ENCODE measurements around the gene PDZRN3. TPM values are rescaled to one million over a fixed set of nuclear protein-coding genes. Genes with fewer than 3 reads are reported as not detected.

PDZRN3 gene
- total RNA-seq, 1 donor from 2014 or later: 1.3 TPM

DNA sequence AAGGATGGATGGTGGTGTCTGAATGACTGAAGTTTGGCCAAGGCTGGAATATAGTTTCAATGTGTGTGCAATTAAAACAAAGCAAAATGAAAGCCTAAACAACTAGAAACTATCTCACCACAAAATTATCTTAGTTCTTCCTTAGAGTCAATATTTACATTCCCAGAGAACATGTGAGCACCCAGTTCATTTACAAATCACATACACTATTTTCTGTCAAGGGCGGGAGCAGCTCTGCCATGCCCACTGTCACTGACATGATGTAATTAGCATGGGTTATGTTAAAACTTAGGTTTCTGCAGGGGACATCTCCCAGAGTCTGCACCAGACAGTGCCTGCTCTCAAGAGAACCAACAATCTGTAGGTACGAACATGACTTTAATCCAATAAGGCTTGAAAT is 65.0 kb downstream of the PDZRN3 start:
- TF ChIP-seq, protein P1, sequence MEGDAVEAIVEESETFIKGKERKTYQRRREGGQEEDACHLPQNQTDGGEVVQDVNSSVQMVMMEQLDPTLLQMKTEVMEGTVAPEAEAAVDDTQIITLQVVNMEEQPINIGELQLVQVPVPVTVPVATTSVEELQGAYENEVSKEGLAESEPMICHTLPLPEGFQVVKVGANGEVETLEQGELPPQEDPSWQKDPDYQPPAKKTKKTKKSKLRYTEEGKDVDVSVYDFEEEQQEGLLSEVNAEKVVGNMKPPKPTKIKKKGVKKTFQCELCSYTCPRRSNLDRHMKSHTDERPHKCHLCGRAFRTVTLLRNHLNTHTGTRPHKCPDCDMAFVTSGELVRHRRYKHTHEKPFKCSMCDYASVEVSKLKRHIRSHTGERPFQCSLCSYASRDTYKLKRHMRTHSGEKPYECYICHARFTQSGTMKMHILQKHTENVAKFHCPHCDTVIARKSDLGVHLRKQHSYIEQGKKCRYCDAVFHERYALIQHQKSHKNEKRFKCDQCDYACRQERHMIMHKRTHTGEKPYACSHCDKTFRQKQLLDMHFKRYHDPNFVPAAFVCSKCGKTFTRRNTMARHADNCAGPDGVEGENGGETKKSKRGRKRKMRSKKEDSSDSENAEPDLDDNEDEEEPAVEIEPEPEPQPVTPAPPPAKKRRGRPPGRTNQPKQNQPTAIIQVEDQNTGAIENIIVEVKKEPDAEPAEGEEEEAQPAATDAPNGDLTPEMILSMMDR (IDR thresholded peaks at IDR 0.05; ENCODE audit: unreplicated experiment): no peak
- H3K27ac Mint-ChIP-seq (ENCODE audit: unreplicated experiment): no peak overlapping the region
- no peak for DNase-seq (ENCODE audit: low spot score)
- no peaks in the 10 kb centered on the region for H3K36me3 Mint-ChIP-seq (ENCODE audit: low read depth, unreplicated experiment)
- no peak overlapping the region for H3K4me3 Mint-ChIP-seq (ENCODE audit: unreplicated experiment)
- peaks cover 15% of the 10 kb centered on the region for H3K4me1 Mint-ChIP-seq (ENCODE audit: unreplicated experiment)
- no peaks in the 10 kb centered on the region for H3K9me3 Mint-ChIP-seq (ENCODE audit: unreplicated experiment)
- H3K27me3 Mint-ChIP-seq (ENCODE audit: unreplicated experiment): no peaks in the 10 kb centered on the region

DNA sequence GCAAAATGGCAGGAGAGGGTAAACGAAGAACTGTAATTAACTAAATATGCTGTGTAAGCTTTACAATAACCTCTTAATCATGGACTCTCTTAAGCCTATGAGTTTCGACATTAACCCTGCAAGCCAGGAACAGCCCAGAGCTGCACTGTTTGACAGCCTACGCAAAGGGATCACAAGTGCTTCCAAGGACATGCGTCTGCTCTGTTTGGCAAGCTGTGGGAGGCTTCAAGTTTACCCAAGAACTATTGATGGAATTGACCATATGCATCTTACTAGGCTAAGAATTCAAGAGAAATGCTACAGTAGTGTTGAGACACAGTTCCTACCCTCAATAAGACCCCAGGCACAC is 66.0 kb downstream of the PDZRN3 start:
- H3K36me3 Mint-ChIP-seq (ENCODE audit: low read depth, unreplicated experiment): no peaks in the 10 kb centered on the region
- H3K27ac Mint-ChIP-seq (ENCODE audit: unreplicated experiment): no peak overlapping the region
- DNase-seq (ENCODE audit: low spot score): no peak
- H3K4me3 Mint-ChIP-seq (ENCODE audit: unreplicated experiment): no peak overlapping the region
- H3K4me1 Mint-ChIP-seq (ENCODE audit: unreplicated experiment): peaks cover 15% of the 10 kb centered on the region
- no peaks in the 10 kb centered on the region for H3K27me3 Mint-ChIP-seq (ENCODE audit: unreplicated experiment)
- H3K9me3 Mint-ChIP-seq (ENCODE audit: unreplicated experiment): no peaks in the 10 kb centered on the region
- TF ChIP-seq, protein P1 (IDR thresholded peaks at IDR 0.05; ENCODE audit: unreplicated experiment): no peak

DNA sequence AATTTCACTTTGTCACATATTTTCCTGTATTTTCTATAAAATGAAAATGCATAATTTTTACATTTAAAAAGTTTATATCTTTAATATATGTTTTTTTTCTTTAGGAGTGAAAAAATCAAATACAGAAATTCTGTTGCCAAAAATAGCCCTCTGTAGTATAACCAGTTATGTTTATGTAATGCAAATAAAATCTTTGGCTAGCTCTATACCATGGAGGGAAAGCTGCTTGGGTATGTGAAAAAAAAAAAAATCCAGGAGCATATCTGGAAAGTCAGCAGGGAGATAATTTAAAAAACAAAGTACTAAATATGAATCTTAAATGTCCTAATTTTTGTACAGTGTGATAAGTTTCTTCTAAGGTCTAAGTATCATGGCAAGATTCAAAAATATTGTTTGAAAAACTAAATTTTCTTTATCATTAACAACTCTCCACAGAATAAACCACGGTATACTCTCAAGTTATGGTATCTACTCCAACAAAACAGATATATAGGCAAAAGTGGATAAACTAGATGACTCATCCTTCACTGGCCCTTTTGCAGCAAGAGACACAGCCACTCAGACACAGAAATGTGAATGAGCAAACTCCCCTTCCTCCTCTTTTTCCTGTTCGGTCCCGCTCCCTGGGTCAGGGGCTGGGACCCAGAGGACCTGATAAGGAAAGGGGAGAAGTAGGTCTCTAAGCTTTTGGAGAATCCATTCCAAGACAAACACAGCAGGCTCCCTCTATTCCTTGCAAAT is 66.6 kb downstream of the PDZRN3 start:
- TF ChIP-seq, protein P1 (IDR thresholded peaks at IDR 0.05; ENCODE audit: unreplicated experiment): no peak

DNA sequence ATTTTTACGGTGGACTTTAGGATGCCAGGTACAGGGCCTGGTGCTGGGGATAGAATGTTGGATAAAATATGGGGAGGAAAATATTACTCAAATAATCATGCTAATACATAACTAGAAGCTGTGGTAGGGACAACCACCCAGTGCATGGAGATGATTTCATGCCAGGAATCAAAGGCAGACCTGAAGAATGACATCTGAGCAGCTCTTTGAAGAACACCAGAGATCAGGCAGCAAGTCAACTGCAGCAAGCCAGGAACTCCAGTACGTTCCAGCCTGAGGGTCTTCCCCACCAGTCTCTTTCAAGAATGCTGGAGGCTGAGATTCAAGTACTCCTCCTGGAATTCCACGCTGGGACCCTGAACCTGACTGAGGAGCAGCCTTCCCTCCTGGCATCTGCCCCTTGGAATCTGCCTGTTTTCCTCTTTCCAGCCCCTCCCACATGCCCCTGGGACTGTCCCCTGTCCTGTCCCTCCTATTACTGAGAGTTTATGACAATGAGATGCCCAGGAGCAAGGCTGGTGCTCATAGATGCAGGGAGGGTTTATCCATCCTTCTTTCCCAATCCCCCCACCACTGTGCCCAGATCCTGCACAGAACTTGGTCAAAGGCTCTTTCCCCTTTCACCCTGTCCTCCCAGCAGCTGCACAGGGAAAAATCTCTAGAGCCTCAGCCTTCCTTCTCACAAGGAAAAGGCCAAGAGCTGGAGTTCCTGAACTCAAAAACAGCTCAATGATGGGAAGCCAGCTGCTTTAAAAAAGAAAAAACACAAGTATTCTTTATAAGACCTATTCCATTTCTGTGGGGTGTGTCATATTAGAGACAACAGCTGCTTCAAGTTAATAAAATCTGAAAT is 68.0 kb downstream of the PDZRN3 start:
- DNase-seq (ENCODE audit: low spot score): no peak
- H3K4me1 Mint-ChIP-seq (ENCODE audit: unreplicated experiment): peaks cover 15% of the 10 kb centered on the region
- H3K4me3 Mint-ChIP-seq (ENCODE audit: unreplicated experiment): no peak overlapping the region
- TF ChIP-seq, protein P1 (IDR thresholded peaks at IDR 0.05; ENCODE audit: unreplicated experiment): no peak
- no peaks in the 10 kb centered on the region for H3K9me3 Mint-ChIP-seq (ENCODE audit: unreplicated experiment)
- H3K27ac Mint-ChIP-seq (ENCODE audit: unreplicated experiment): no peak overlapping the region
- no peaks in the 10 kb centered on the region for H3K27me3 Mint-ChIP-seq (ENCODE audit: unreplicated experiment)
- H3K36me3 Mint-ChIP-seq (ENCODE audit: low read depth, unreplicated experiment): no peaks in the 10 kb centered on the region

More for the DNA sequence above, 66.6 kb downstream of the PDZRN3 start:
- no peaks in the 10 kb centered on the region for H3K36me3 Mint-ChIP-seq (ENCODE audit: low read depth, unreplicated experiment)
- no peak for DNase-seq (ENCODE audit: low spot score)
- H3K27me3 Mint-ChIP-seq (ENCODE audit: unreplicated experiment): no peaks in the 10 kb centered on the region
- H3K4me3 Mint-ChIP-seq (ENCODE audit: unreplicated experiment): no peak overlapping the region
- H3K9me3 Mint-ChIP-seq (ENCODE audit: unreplicated experiment): no peaks in the 10 kb centered on the region
- no peak overlapping the region for H3K27ac Mint-ChIP-seq (ENCODE audit: unreplicated experiment)
- H3K4me1 Mint-ChIP-seq (ENCODE audit: unreplicated experiment): peaks cover 15% of the 10 kb centered on the region

DNA sequence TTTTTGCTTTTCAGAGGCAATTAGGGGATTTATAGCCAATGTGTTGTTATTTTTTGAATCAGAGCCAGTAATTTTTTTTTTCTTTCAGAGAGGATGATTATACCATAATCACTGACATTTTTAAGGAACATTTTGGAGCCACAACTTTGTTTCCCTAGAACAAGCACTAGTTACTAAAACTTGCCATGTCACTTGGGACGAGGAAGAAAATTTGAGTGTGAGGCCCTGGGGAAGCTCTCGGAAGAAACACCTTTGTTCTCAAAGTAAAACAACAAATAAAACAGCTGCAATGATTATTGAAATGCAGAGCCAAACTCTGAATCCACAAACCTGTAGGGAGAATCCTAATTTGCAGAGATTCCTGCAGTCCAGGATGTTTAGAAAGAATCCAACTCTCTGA is 69.7 kb downstream of the PDZRN3 start:
- Mint-ChIP-seq H3K27ac (ENCODE audit: unreplicated experiment) (no peak overlapping the region), H3K9me3 (ENCODE audit: unreplicated experiment) (no peaks in the 10 kb centered on the region), H3K4me3 (ENCODE audit: unreplicated experiment) (no peak overlapping the region), H3K27me3 (ENCODE audit: unreplicated experiment) (no peaks in the 10 kb centered on the region), H3K36me3 (ENCODE audit: low read depth, unreplicated experiment) (no peaks in the 10 kb centered on the region), H3K4me1 (ENCODE audit: unreplicated experiment) (peaks cover 15% of the 10 kb centered on the region)
- TF ChIP-seq, protein P1 (IDR thresholded peaks at IDR 0.05; ENCODE audit: unreplicated experiment): no peak
- DNase-seq (ENCODE audit: low spot score): no peak
